ENCODE results near the gene CRCP.
"Not testable (repeated sequence)": the region's sequence is repeated elsewhere in the genome, so short reads cannot be mapped to it uniquely, and the experiment has no call there.

CRCP gene

GRCh38 chr7:66100408-66101050 lies 14.1 kb upstream of the CRCP start:
- Histone ChIP-seq H2AFZ (ENCODE audit: low read length) (peak overlapping the region; percentile 97), H3K79me2 (ENCODE audit: low read length) (no peaks in the 10 kb centered on the region), H3F3A (ENCODE audit: insufficient read depth, low read length) (peaks cover 8% of the 10 kb centered on the region), H3K9ac (ENCODE audit: low read length) (peak overlapping the region; percentile 57; the same call in 1 of the 2 replicates), H3K4me3 (ENCODE audit: low read length) (peak overlapping the region; percentile 62), H3K36me3 (replicated peaks; ENCODE audit: insufficient read depth, low read length) (no peaks in the 10 kb centered on the region), H3K9me3 (replicated peaks; ENCODE audit: insufficient read depth, low read length) (no peaks in the 10 kb centered on the region), H3K9me2 (replicated peaks; ENCODE audit: insufficient read depth, low read length) (no peaks in the 10 kb centered on the region), H3K4me1 (ENCODE audit: low read length) (0 out of 2 replicates have a peak, but pooled peaks cover 3% of the 10 kb centered on the region), H3K27ac (ENCODE audit: low read length) (peak overlapping the region; percentile 55; the same call in 1 of the 2 replicates), H3K27me3 (replicated peaks; ENCODE audit: insufficient read depth, low read length) (no peaks in the 10 kb centered on the region), H4K20me1 (ENCODE audit: insufficient read depth, low read length) (no peaks in the 10 kb centered on the region), H3K4me2 (ENCODE audit: low read depth, low read length) (peak overlapping the region; percentile 69)
- TF ChIP-seq EZH2 (optimal IDR thresholded peaks at IDR 0.05; ENCODE audit: low read depth, low read length) (no peak), CTCF (IDR thresholded peaks at IDR 0.05; ENCODE audit: low read length) (no peak), EZH2phosphoT487 (IDR thresholded peaks at IDR 0.05; ENCODE audit: low read length) (no peak)
- no peak for DNase-seq

- not testable (repeated sequence) for H3K4me2 ChIP-seq (ENCODE audit: low read depth, low read length); H3K4me3 ChIP-seq (ENCODE audit: low read length); H3K79me2 ChIP-seq (ENCODE audit: low read length); H3K27me3 ChIP-seq (replicated peaks; ENCODE audit: insufficient read depth, low read length); H3K27ac ChIP-seq (ENCODE audit: low read length); H3K9me2 ChIP-seq (replicated peaks; ENCODE audit: insufficient read depth, low read length); H2AFZ ChIP-seq (ENCODE audit: low read length); H3K4me1 ChIP-seq (ENCODE audit: low read length); DNase-seq; H4K20me1 ChIP-seq (ENCODE audit: insufficient read depth, low read length); H3F3A ChIP-seq (ENCODE audit: insufficient read depth, low read length); H3K9me3 ChIP-seq (replicated peaks; ENCODE audit: insufficient read depth, low read length); H3K9ac ChIP-seq (ENCODE audit: low read length); H3K36me3 ChIP-seq (replicated peaks; ENCODE audit: insufficient read depth, low read length)
These were observed 12.5 kb upstream of the CRCP start for GRCh38 chr7:66102168-66102567.

- not testable (repeated sequence) for DNase-seq; H4K20me1 ChIP-seq (ENCODE audit: insufficient read depth, low read length); H3K4me1 ChIP-seq (ENCODE audit: low read length); H3K36me3 ChIP-seq (replicated peaks; ENCODE audit: insufficient read depth, low read length); H3K27ac ChIP-seq (ENCODE audit: low read length); H3K4me3 ChIP-seq (ENCODE audit: low read length); H3F3A ChIP-seq (ENCODE audit: insufficient read depth, low read length); H3K9me3 ChIP-seq (replicated peaks; ENCODE audit: insufficient read depth, low read length); H3K27me3 ChIP-seq (replicated peaks; ENCODE audit: insufficient read depth, low read length); H3K9me2 ChIP-seq (replicated peaks; ENCODE audit: insufficient read depth, low read length); H3K4me2 ChIP-seq (ENCODE audit: low read depth, low read length); H2AFZ ChIP-seq (ENCODE audit: low read length); H3K79me2 ChIP-seq (ENCODE audit: low read length); H3K9ac ChIP-seq (ENCODE audit: low read length)
These were observed 10.7 kb upstream of the CRCP start for GRCh38 chr7:66103994-66104393.

GRCh38 chr7:66105263-66105748 lies 9.3 kb upstream of the CRCP start:
- H3K27ac ChIP-seq (ENCODE audit: low read length) = no peak overlapping the region
- no peak overlapping the region for H3K9ac ChIP-seq (ENCODE audit: low read length)
- H3K4me3 ChIP-seq (ENCODE audit: low read length) = no peak overlapping the region
- H3K4me2 ChIP-seq (ENCODE audit: low read depth, low read length) = no peak overlapping the region
- H3K79me2 ChIP-seq (ENCODE audit: low read length) = no peaks in the 10 kb centered on the region
- no peaks in the 10 kb centered on the region for H3K27me3 ChIP-seq (replicated peaks; ENCODE audit: insufficient read depth, low read length)
- no peaks in the 10 kb centered on the region for H3K4me1 ChIP-seq (ENCODE audit: low read length)
- TF ChIP-seq EZH2 (optimal IDR thresholded peaks at IDR 0.05; ENCODE audit: low read depth, low read length) = no peak
- TF ChIP-seq EZH2phosphoT487 (IDR thresholded peaks at IDR 0.05; ENCODE audit: low read length) = no peak
- TF ChIP-seq CTCF (IDR thresholded peaks at IDR 0.05; ENCODE audit: low read length) = no peak
- no peaks in the 10 kb centered on the region for H3K36me3 ChIP-seq (replicated peaks; ENCODE audit: insufficient read depth, low read length)
- DNase-seq = no peak
- H4K20me1 ChIP-seq (ENCODE audit: insufficient read depth, low read length) = no peaks in the 10 kb centered on the region
- no peaks in the 10 kb centered on the region; the same call in none of the 2 replicates for H3F3A ChIP-seq (ENCODE audit: insufficient read depth, low read length)
- H3K9me3 ChIP-seq (replicated peaks; ENCODE audit: insufficient read depth, low read length) = no peaks in the 10 kb centered on the region
- no peaks in the 10 kb centered on the region for H3K9me2 ChIP-seq (replicated peaks; ENCODE audit: insufficient read depth, low read length)
- no peak overlapping the region for H2AFZ ChIP-seq (ENCODE audit: low read length)

GRCh38 chr7:66108410-66108809 lies 6.2 kb upstream of the CRCP start:
- not testable (repeated sequence) for H3K79me2 ChIP-seq (ENCODE audit: low read length); H3K4me3 ChIP-seq (ENCODE audit: low read length); H3K4me1 ChIP-seq (ENCODE audit: low read length); H4K20me1 ChIP-seq (ENCODE audit: insufficient read depth, low read length); DNase-seq; H3K9ac ChIP-seq (ENCODE audit: low read length); H2AFZ ChIP-seq (ENCODE audit: low read length); H3K27ac ChIP-seq (ENCODE audit: low read length); H3K27me3 ChIP-seq (replicated peaks; ENCODE audit: insufficient read depth, low read length); H3K36me3 ChIP-seq (replicated peaks; ENCODE audit: insufficient read depth, low read length); H3F3A ChIP-seq (ENCODE audit: insufficient read depth, low read length); H3K4me2 ChIP-seq (ENCODE audit: low read depth, low read length); H3K9me2 ChIP-seq (replicated peaks; ENCODE audit: insufficient read depth, low read length); H3K9me3 ChIP-seq (replicated peaks; ENCODE audit: insufficient read depth, low read length)

Data from MM.1S (cell line).